Fibroblast of skin of left quadriceps (primary cell): ENCODE results near the gene OOSP4A.
"Not testable (repeated sequence)": the region's sequence is repeated elsewhere in the genome, so short reads cannot be mapped to it uniquely, and the experiment has no call there.

Source experiments
- DNase-seq, 2 experiments: peaks; one replicate each; pipeline ENCODE4 v3.0.0-alpha.2; 2013; ENCODE audit warnings: low read depth in 2 of 2

The OOSP4A gene

GRCh38 chr11:59981106-59981770, 17.4 kb downstream of the OOSP4A start:
- DNase-seq = no peak

GRCh38 chr11:59982037-59982436, 18.2 kb downstream of the OOSP4A start:
- not testable (repeated sequence) for DNase-seq

GRCh38 chr11:59983212-59983611, 19.4 kb downstream of the OOSP4A start:
- DNase-seq = no peak

GRCh38 chr11:59984368-59984767, 20.5 kb downstream of the OOSP4A start:
- DNase-seq = no peak

- DNase-seq = no peak
These were observed 26.6 kb downstream of the OOSP4A start for GRCh38 chr11:59990421-59990820.

GRCh38 chr11:59992425-59992824, 28.6 kb downstream of the OOSP4A start:
- no peak for DNase-seq

- no peak for DNase-seq
These were observed 34.0 kb downstream of the OOSP4A start for GRCh38 chr11:59997800-59998199.

GRCh38 chr11:59999691-60000090, 35.9 kb downstream of the OOSP4A start:
- DNase-seq = no peak

GRCh38 chr11:60003729-60004128, 39.9 kb downstream of the OOSP4A start:
- DNase-seq = no peak

GRCh38 chr11:60005360-60005759, 41.5 kb downstream of the OOSP4A start:
- no peak for DNase-seq

GRCh38 chr11:60016881-60017280, 53.0 kb downstream of the OOSP4A start, which contains the start of gene OOSP4B:
TSS of gene OOSP4B (plus strand) at chr11:60017181.
- DNase-seq = no peak

GRCh38 chr11:60018058-60018457, 54.2 kb downstream of the OOSP4A start:
- DNase-seq = no peak
